OCI-LY1 (cell line): ENCODE data around the gene SH3BP5L.

Source experiments
- CTCF ChIP-seq: fragments of 200-600 bp; sonication (generic), shearing (Covaris generic); IDR thresholded peaks from 2 replicates; pipeline ENCODE4 v1.5.1; 2017; ENCODE audit warnings: mild to moderate bottlenecking, antibody characterized with exemption, low read length, moderate library complexity, mixed read lengths
- EZH2 ChIP-seq: fragments of 200-600 bp; sonication (generic), shearing (Covaris generic); IDR thresholded peaks from 2 replicates; pipeline ENCODE4 v1.8.0; 2017; ENCODE audit warnings: borderline replicate concordance, mixed run types, mild to moderate bottlenecking, antibody characterized with exemption, low read length, moderate library complexity, mixed read lengths

GRCh38 chr1:248824701-248825100 is 1.0 kb downstream of the SH3BP5L start:
- no peak for TF ChIP-seq CTCF
- TF ChIP-seq EZH2, result no peak
